Neuronal stem cell (in vitro differentiated cells): ENCODE measurements around the gene AFAP1.

ENCODE experiments used
- DNase-seq: peaks from one replicate; pipeline ENCODE4 v3.0.0-alpha.2; 2013; ENCODE audit warnings: low spot score
- H2AFZ ChIP-seq: one replicate; pipeline ENCODE4 v1.6.1; 2013; ENCODE audit warnings: mild to moderate bottlenecking, low read length, inconsistent platforms
- H2AK5ac ChIP-seq: 2 replicates; pipeline ENCODE4 v1.6.1; 2013; ENCODE audit warnings: low read depth, mild to moderate bottlenecking, inconsistent platforms, low read length, moderate library complexity, mixed read lengths
- H2BK120ac ChIP-seq: 2 replicates; pipeline ENCODE4 v1.6.1; 2013; ENCODE audit warnings: low read depth, mild to moderate bottlenecking, inconsistent platforms, low read length, moderate library complexity, mixed read lengths
- H2BK12ac ChIP-seq: one replicate; pipeline ENCODE4 v1.6.1; 2013; ENCODE audit warnings: low read length, inconsistent platforms
- H2BK15ac ChIP-seq: 2 replicates; pipeline ENCODE4 v1.6.1; 2013; ENCODE audit warnings: mild to moderate bottlenecking, low read length, inconsistent platforms, mixed read lengths
- H2BK5ac ChIP-seq: one replicate; pipeline ENCODE4 v1.6.1; 2013; ENCODE audit warnings: inconsistent platforms, mild to moderate bottlenecking, low read length, moderate library complexity
- H3K14ac ChIP-seq: one replicate; pipeline ENCODE4 v1.6.1; 2013; ENCODE audit warnings: low read length, inconsistent platforms
- H3K18ac ChIP-seq: 2 replicates; pipeline ENCODE4 v1.6.1; 2013; ENCODE audit warnings: low read length, inconsistent platforms
- H3K23ac ChIP-seq: 2 replicates; pipeline ENCODE4 v1.6.1; 2013; ENCODE audit warnings: low read depth, mild to moderate bottlenecking, mixed read lengths, low read length, inconsistent platforms; ENCODE audit not compliant: poor library complexity
- H3K27ac ChIP-seq: replicated peaks from 3 replicates; pipeline ENCODE4 v1.5.1; 2013; ENCODE audit warnings: low read length, inconsistent platforms
- H3K27me3 ChIP-seq, 3 experiments: 2 replicates each; pipeline ENCODE4 v1.6.1; 2013; ENCODE audit warnings: low read length in 3 of 3, mild to moderate bottlenecking in 2 of 3, inconsistent platforms in 1 of 3, low read depth in 1 of 3, mixed read lengths in 1 of 3, moderate library complexity in 1 of 3; ENCODE audit not compliant: control insufficient read depth in 3 of 3, insufficient read depth in 3 of 3
- H3K36me3 ChIP-seq, 2 donors: replicated peaks in 1 of 2; 2 replicates each; pipeline ENCODE4 v1.6.1; 2013; ENCODE audit warnings: low read length in 2 of 2; ENCODE audit not compliant: control insufficient read depth in 2 of 2, insufficient read depth in 2 of 2
- H3K4ac ChIP-seq: 2 replicates; pipeline ENCODE4 v1.6.1; 2013; ENCODE audit warnings: inconsistent platforms, mild to moderate bottlenecking, low read length, moderate library complexity
- H3K4me1 ChIP-seq, 2 donors: 1 replicate in 1 of 2; 2 replicates in 1 of 2; pipeline ENCODE4 v1.6.1; 2013; ENCODE audit warnings: low read length in 2 of 2, low read depth in 1 of 2; ENCODE audit not compliant: control insufficient read depth in 2 of 2, insufficient read depth in 1 of 2
- H3K4me2 ChIP-seq: one replicate; pipeline ENCODE4 v1.6.1; 2013; ENCODE audit warnings: mild to moderate bottlenecking, low read length, inconsistent platforms; ENCODE audit not compliant: insufficient read depth, poor library complexity, severe bottlenecking
- H3K4me3 ChIP-seq, 2 donors: 2 replicates each; pipeline ENCODE4 v1.5.1; 2013; ENCODE audit warnings: low read length in 2 of 2, mild to moderate bottlenecking in 2 of 2, inconsistent platforms in 1 of 2, moderate library complexity in 1 of 2
- H3K79me1 ChIP-seq: one replicate; pipeline ENCODE4 v1.6.1; 2013; ENCODE audit warnings: low read depth, mild to moderate bottlenecking, inconsistent platforms, low read length, moderate library complexity
- H3K9ac ChIP-seq: one replicate; pipeline ENCODE4 v1.6.1; 2013; ENCODE audit warnings: mild to moderate bottlenecking, low read depth, low read length, inconsistent platforms; ENCODE audit not compliant: poor library complexity
- H3K9me3 ChIP-seq, 2 donors: replicated peaks in 1 of 2; 2 replicates each; pipeline versions ENCODE3 to v1.6.1; 2013; ENCODE audit warnings: low read length in 2 of 2, mild to moderate bottlenecking in 2 of 2, inconsistent platforms in 1 of 2, low read depth in 1 of 2, mixed read lengths in 1 of 2, moderate library complexity in 1 of 2; ENCODE audit not compliant: control insufficient read depth in 2 of 2, insufficient read depth in 1 of 2
- H4K8ac ChIP-seq: one replicate; pipeline ENCODE4 v1.6.1; 2013; ENCODE audit warnings: low read depth, mild to moderate bottlenecking, inconsistent platforms, low read length, moderate library complexity
- H4K91ac ChIP-seq: one replicate; pipeline ENCODE4 v1.6.1; 2013; ENCODE audit warnings: low read length, low read depth, mild to moderate bottlenecking, inconsistent platforms; ENCODE audit not compliant: poor library complexity
- WGBS, 2 donors: extraction: QIAGEN DNeasy Blood & Tissue Kit; methylation state at CpG; one replicate each; pipeline ENCODE4 v1.1.7; 2013; ENCODE audit warnings: missing lambda C conversion rate in 2 of 2, mixed read lengths in 1 of 2; ENCODE audit not compliant: insufficient read length in 2 of 2, insufficient replicate concordance in 1 of 2; ENCODE audit errors: extremely low coverage in 2 of 2; 5-methylcytosine and 5-hydroxymethylcytosine counted together

AFAP1 gene

GRCh38 chr4:7841071-7841470, 98.6 kb downstream of the AFAP1 start:
- no peak overlapping the region for H2AFZ ChIP-seq
- no peak overlapping the region for H2BK15ac ChIP-seq
- H3K18ac ChIP-seq = peak overlapping the region; percentile 60
- peaks cover 2 to 11% of the 10 kb centered on the region in 2 donors for H3K36me3 ChIP-seq
- no peak overlapping the region for H3K27ac ChIP-seq
- H3K14ac ChIP-seq = no peak overlapping the region
- no peaks in the 10 kb centered on the region for H3K27me3 ChIP-seq
- no peak overlapping the region for H3K23ac ChIP-seq
- H3K79me1 ChIP-seq = no peaks in the 10 kb centered on the region
- H3K4me1 ChIP-seq = peaks cover 0 to 4% of the 10 kb centered on the region in 2 donors
- no peak for DNase-seq
- no peak overlapping the region for H4K8ac ChIP-seq
- no peak overlapping the region for H3K4ac ChIP-seq
- peak overlapping the region; percentile 22 for H2AK5ac ChIP-seq
- H2BK5ac ChIP-seq = no peak overlapping the region
- no peak overlapping the region for H3K4me2 ChIP-seq
- H4K91ac ChIP-seq = no peak overlapping the region
- H3K9ac ChIP-seq = no peak overlapping the region
- WGBS, 2 donors = no CpG with 5 or more reads among the region's 6 CpGs
- no peaks in the 10 kb centered on the region for H3K9me3 ChIP-seq
- no peak overlapping the region for H3K4me3 ChIP-seq
- H2BK12ac ChIP-seq = no peak overlapping the region
- no peak overlapping the region for H2BK120ac ChIP-seq

- Histone ChIP-seq H2BK15ac (no peak overlapping the region), H3K23ac (no peak overlapping the region), H2BK12ac (no peak overlapping the region), H4K8ac (no peak overlapping the region), H3K18ac (no peak overlapping the region), H3K9ac (no peak overlapping the region), H3K4me2 (no peak overlapping the region), H3K14ac (no peak overlapping the region), H4K91ac (no peak overlapping the region), H3K27me3 (no peaks in the 10 kb centered on the region), H3K36me3 (peaks cover 2 to 11% of the 10 kb centered on the region in 2 donors), H2BK5ac (no peak overlapping the region), H3K27ac (no peak overlapping the region), H3K4me1 (peaks cover 0 to 4% of the 10 kb centered on the region in 2 donors), H2AFZ (no peak overlapping the region), H3K79me1 (no peaks in the 10 kb centered on the region), H3K4me3 (no peak overlapping the region), H2BK120ac (no peak overlapping the region), H3K4ac (no peak overlapping the region), H3K9me3 (no peaks in the 10 kb centered on the region), H2AK5ac (no peak overlapping the region)
- WGBS, 2 donors = no CpG with 5 or more reads among the region's 4 CpGs
- no peak for DNase-seq
Measured at GRCh38 chr4:7839856-7840255, 99.8 kb downstream of the AFAP1 start.

- peaks cover 0 to 4% of the 10 kb centered on the region in 2 donors for H3K4me1 ChIP-seq
- H3K4me2 ChIP-seq = no peak overlapping the region
- H3K4ac ChIP-seq = no peak overlapping the region
- no peaks in the 10 kb centered on the region for H3K9me3 ChIP-seq
- H3K9ac ChIP-seq = peak overlapping the region; percentile 37
- H3K18ac ChIP-seq = peak overlapping the region; percentile 51
- H3K36me3 ChIP-seq = peaks cover 4 to 11% of the 10 kb centered on the region in 2 donors
- no peak overlapping the region for H3K4me3 ChIP-seq
- no peak overlapping the region for H3K23ac ChIP-seq
- no peak for DNase-seq
- no peak overlapping the region for H2BK120ac ChIP-seq
- no peaks in the 10 kb centered on the region for H3K79me1 ChIP-seq
- H3K27ac ChIP-seq = no peak overlapping the region
- no peak overlapping the region for H2BK12ac ChIP-seq
- no peak overlapping the region for H4K91ac ChIP-seq
- H2BK5ac ChIP-seq = no peak overlapping the region
- H4K8ac ChIP-seq = no peak overlapping the region
- H3K14ac ChIP-seq = no peak overlapping the region
- WGBS, 2 donors = no CpG with 5 or more reads among the region's 13 CpGs
- no peak overlapping the region for H2BK15ac ChIP-seq
- H2AK5ac ChIP-seq = no peak overlapping the region
- no peak overlapping the region for H2AFZ ChIP-seq
- H3K27me3 ChIP-seq = no peaks in the 10 kb centered on the region
Measured at GRCh38 chr4:7838136-7838782, 101.4 kb downstream of the AFAP1 start.

- no peak overlapping the region for H3K27ac ChIP-seq
- no peak overlapping the region for H3K9ac ChIP-seq
- DNase-seq = no peak
- H3K18ac ChIP-seq = no peak overlapping the region
- no peak overlapping the region for H2BK5ac ChIP-seq
- no peaks in the 10 kb centered on the region for H3K9me3 ChIP-seq
- H2BK15ac ChIP-seq = no peak overlapping the region
- peaks cover 4 to 8% of the 10 kb centered on the region in 2 donors for H3K36me3 ChIP-seq
- H3K14ac ChIP-seq = no peak overlapping the region
- no peak overlapping the region for H2BK12ac ChIP-seq
- WGBS, 2 donors = no CpG with 5 or more reads among the region's 6 CpGs
- no peak overlapping the region for H3K4ac ChIP-seq
- no peak overlapping the region for H3K4me3 ChIP-seq
- no peak overlapping the region for H3K4me2 ChIP-seq
- H3K4me1 ChIP-seq = peaks cover 0 to 4% of the 10 kb centered on the region in 2 donors
- no peaks in the 10 kb centered on the region for H3K79me1 ChIP-seq
- no peaks in the 10 kb centered on the region for H3K27me3 ChIP-seq
- H3K23ac ChIP-seq = no peak overlapping the region
- H2AK5ac ChIP-seq = no peak overlapping the region
- no peak overlapping the region for H4K91ac ChIP-seq
- H2AFZ ChIP-seq = no peak overlapping the region
- no peak overlapping the region for H4K8ac ChIP-seq
- H2BK120ac ChIP-seq = no peak overlapping the region
Measured at GRCh38 chr4:7837597-7838135, 102.0 kb downstream of the AFAP1 start.
